Skeletal muscle tissue (tissue), 4 donors: ENCODE results near the gene TIMM9. TPM values are rescaled to one million over a fixed set of nuclear protein-coding genes. Genes with fewer than 3 reads are reported as not detected.
A peak's percentile ranks its signal among the peaks of the same experiment; 100 is the strongest.

Experiments used
- H3K27ac ChIP-seq: one replicate; pipeline ENCODE4 v1.7.0; 2013; ENCODE audit warnings: mild to moderate bottlenecking, low read depth, low read length, inconsistent platforms
- H3K27me3 ChIP-seq, 3 donors: one replicate each; pipeline ENCODE4 v1.7.0; 2013; ENCODE audit warnings: low read length in 3 of 3; ENCODE audit not compliant: control insufficient read depth in 3 of 3, insufficient read depth in 3 of 3
- H3K36me3 ChIP-seq, 3 donors: one replicate each; pipeline ENCODE4 v1.7.0; 2013; ENCODE audit warnings: low read length in 3 of 3; ENCODE audit not compliant: control insufficient read depth in 3 of 3, insufficient read depth in 3 of 3
- H3K4me1 ChIP-seq, 3 donors: one replicate each; pipeline ENCODE4 v1.7.0; 2013; ENCODE audit warnings: low read length in 3 of 3, mild to moderate bottlenecking in 3 of 3; ENCODE audit not compliant: control insufficient read depth in 3 of 3, insufficient read depth in 3 of 3
- H3K4me3 ChIP-seq, 3 donors: one replicate each; pipeline ENCODE4 v1.7.0; 2013; ENCODE audit warnings: low read length in 3 of 3
- H3K9ac ChIP-seq, 3 donors: one replicate each; pipeline ENCODE4 v1.7.0; 2013; ENCODE audit warnings: low read length in 3 of 3, mild to moderate bottlenecking in 3 of 3, moderate library complexity in 2 of 3, low read depth in 1 of 3
- H3K9me3 ChIP-seq, 3 donors: one replicate each; pipeline ENCODE4 v1.7.0; 2013; ENCODE audit warnings: low read length in 3 of 3; ENCODE audit not compliant: control insufficient read depth in 3 of 3
- total RNA-seq: library from RNA; depleted of rRNA; stranded (reverse); fragments of >200 nt; gene quantifications from one replicate; pipeline ENCODE4 v1.2.3, GENCODE V29; 2014
- donor health status: Osteomylitis.

Gene TIMM9, protein sequence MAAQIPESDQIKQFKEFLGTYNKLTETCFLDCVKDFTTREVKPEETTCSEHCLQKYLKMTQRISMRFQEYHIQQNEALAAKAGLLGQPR
- 42.3 TPM for total RNA-seq

DNA sequence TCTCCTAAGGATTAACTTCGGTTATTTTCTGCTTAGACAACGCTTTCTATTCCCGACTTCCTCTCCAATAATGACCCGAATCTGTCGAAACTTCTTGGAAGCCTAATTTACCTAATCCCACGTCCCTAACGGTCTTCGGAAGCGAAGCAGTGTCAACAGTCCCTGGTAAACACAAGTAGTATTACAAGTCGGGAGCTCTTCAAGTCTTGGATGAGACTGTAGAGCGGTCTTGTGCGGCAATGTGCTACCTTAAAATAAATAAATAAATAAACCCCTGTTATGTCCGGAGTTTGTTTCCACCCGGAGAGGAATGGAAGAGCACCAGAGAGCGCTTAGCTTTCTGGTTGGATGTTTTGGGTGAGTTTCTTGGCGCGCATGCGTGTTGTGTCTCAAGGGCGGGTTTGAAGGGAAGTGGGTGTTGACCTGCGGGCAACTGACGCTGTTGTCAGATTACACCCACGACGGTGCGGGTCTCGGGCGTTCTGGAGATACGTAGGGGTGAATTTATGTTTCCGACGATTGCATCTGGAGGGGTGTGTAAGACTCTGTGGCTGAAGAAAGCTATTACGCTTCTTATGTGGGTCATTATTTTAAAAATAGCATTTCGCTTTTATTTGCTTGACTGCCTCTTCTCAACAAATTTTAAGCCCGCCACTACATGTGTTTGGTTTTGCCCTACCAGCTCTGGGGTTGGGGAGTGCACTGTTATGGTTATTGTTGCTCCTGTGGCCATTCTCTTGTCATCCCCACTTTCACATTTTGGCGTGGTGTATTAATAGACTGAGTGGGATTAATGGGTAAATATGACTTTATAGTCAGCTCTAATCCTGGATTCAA lies at the start of gene TIMM9, which contains the start of gene KIAA0586:
TIMM9 (minus strand) TSS at position 251 of the 837 bp plus-strand sequence. CDS start 15,586 bp downstream, outside the sequence.
KIAA0586 (plus strand) TSS at position 439 of the 837 bp plus-strand sequence. CDS start 546 bp downstream, outside the sequence.
- H3K4me3 ChIP-seq = peak within 1 kb of the TSS; percentile 92 to 100 (median 94)
- peaks cover 5 to 9% (median 7%) of the 10 kb centered on the region in 3 donors for H3K4me1 ChIP-seq
- no peaks in the 10 kb centered on the region for H3K27me3 ChIP-seq
- H3K27ac ChIP-seq = peak within 1 kb of the TSS; percentile 98
- no peaks in the 10 kb centered on the region for H3K9me3 ChIP-seq
- H3K36me3 ChIP-seq = peaks cover 7 to 11% (median 11%) of the 10 kb centered on the region in 3 donors
- H3K9ac ChIP-seq = peak within 1 kb of the TSS; percentile 91 to 100 (median 97)

- no peak overlapping the region for H3K4me3 ChIP-seq
- no peaks in the 10 kb centered on the region for H3K9me3 ChIP-seq
- no peak overlapping the region for H3K27ac ChIP-seq
- no peak overlapping the region for H3K9ac ChIP-seq
- H3K27me3 ChIP-seq = no peaks in the 10 kb centered on the region
- H3K36me3 ChIP-seq = peaks cover 4 to 28% (median 25%) of the 10 kb centered on the region in 3 donors
- H3K4me1 ChIP-seq = no peaks in the 10 kb centered on the region
Measured at GRCh38 chr14:58476320-58476719, 49.0 kb upstream of the TIMM9 start.

DNA sequence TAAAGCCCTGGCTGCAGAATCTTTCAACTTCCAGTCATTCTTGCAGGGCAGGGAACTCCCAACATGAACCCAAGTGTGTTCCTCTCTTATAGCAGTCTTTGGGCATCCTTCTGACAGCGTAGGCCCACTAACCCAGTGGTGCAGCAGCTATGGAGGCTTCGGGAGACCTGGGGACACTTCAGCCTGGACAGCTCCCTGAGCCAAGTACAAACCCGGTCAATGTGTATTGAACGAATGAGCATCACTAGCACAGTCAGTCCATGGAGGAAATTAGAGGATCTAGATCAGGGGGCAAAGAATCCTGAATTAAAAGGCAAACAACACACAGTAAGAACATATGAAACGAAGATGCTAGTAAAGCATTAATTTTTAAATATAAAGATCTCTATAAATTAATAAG lies 42.0 kb upstream of the TIMM9 start:
- no peak overlapping the region for H3K9ac ChIP-seq
- H3K4me3 ChIP-seq = no peak overlapping the region
- no peaks in the 10 kb centered on the region for H3K4me1 ChIP-seq
- peaks cover 15 to 36% (median 26%) of the 10 kb centered on the region in 3 donors for H3K36me3 ChIP-seq
- no peak overlapping the region for H3K27ac ChIP-seq
- no peaks in the 10 kb centered on the region for H3K9me3 ChIP-seq
- no peaks in the 10 kb centered on the region for H3K27me3 ChIP-seq

- no peaks in the 10 kb centered on the region for H3K4me1 ChIP-seq
- no peak overlapping the region for H3K4me3 ChIP-seq
- no peaks in the 10 kb centered on the region for H3K27me3 ChIP-seq
- no peaks in the 10 kb centered on the region for H3K9me3 ChIP-seq
- no peak overlapping the region for H3K27ac ChIP-seq
- H3K36me3 ChIP-seq = peaks cover 20 to 43% (median 32%) of the 10 kb centered on the region in 3 donors
- no peak overlapping the region for H3K9ac ChIP-seq
Measured at GRCh38 chr14:58467575-58467974, 40.2 kb upstream of the TIMM9 start.

- H3K27ac ChIP-seq = no peak overlapping the region
- no peaks in the 10 kb centered on the region for H3K27me3 ChIP-seq
- H3K9me3 ChIP-seq = no peaks in the 10 kb centered on the region
- H3K9ac ChIP-seq = no peak overlapping the region
- H3K36me3 ChIP-seq = peaks cover 20 to 40% (median 37%) of the 10 kb centered on the region in 3 donors
- H3K4me3 ChIP-seq = no peak overlapping the region
- H3K4me1 ChIP-seq = no peaks in the 10 kb centered on the region
Measured at GRCh38 chr14:58466459-58466858, 39.1 kb upstream of the TIMM9 start.

- Histone ChIP-seq H3K27me3 (no peaks in the 10 kb centered on the region), H3K9me3 (no peaks in the 10 kb centered on the region), H3K4me3 (no peak overlapping the region), H3K9ac (no peak overlapping the region), H3K27ac (no peak overlapping the region), H3K36me3 (peaks cover 20 to 42% (median 41%) of the 10 kb centered on the region in 3 donors), H3K4me1 (no peaks in the 10 kb centered on the region)
Measured at GRCh38 chr14:58465421-58465820, 38.1 kb upstream of the TIMM9 start.

GRCh38 chr14:58464652-58465051 lies 37.3 kb upstream of the TIMM9 start:
- Histone ChIP-seq H3K27me3 (no peaks in the 10 kb centered on the region), H3K9me3 (no peaks in the 10 kb centered on the region), H3K36me3 (peaks cover 20 to 48% (median 46%) of the 10 kb centered on the region in 3 donors), H3K9ac (no peak overlapping the region), H3K4me1 (no peaks in the 10 kb centered on the region), H3K4me3 (no peak overlapping the region), H3K27ac (no peak overlapping the region)

DNA sequence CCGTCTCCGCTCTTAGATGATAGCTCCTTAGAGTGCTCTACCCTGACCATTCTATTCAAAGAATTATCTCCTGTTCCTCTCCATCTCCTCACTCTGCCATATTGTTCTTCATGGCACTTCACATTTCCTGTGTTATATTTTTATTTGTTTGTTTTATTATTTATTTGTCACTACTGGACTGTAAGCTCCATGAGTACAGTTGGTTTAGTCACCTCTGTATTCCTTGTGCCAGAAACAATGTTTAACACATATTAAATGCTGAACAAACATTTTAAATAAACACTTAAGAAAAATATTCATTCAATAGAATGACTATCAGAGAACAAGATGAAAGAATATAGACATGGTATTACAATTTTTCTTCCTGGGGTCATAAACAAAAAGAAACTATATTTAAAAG lies 35.8 kb upstream of the TIMM9 start:
- H3K27ac ChIP-seq = no peak overlapping the region
- H3K4me1 ChIP-seq = no peaks in the 10 kb centered on the region
- H3K9me3 ChIP-seq = no peaks in the 10 kb centered on the region
- H3K36me3 ChIP-seq = peaks cover 10 to 41% (median 35%) of the 10 kb centered on the region in 3 donors
- no peak overlapping the region for H3K4me3 ChIP-seq
- H3K9ac ChIP-seq = no peak overlapping the region
- no peaks in the 10 kb centered on the region for H3K27me3 ChIP-seq

- Histone ChIP-seq H3K27me3 (no peaks in the 10 kb centered on the region), H3K36me3 (peaks cover 8 to 45% (median 41%) of the 10 kb centered on the region in 3 donors), H3K4me3 (no peak overlapping the region), H3K4me1 (no peaks in the 10 kb centered on the region), H3K9me3 (no peaks in the 10 kb centered on the region), H3K27ac (no peak overlapping the region), H3K9ac (no peak overlapping the region)
Measured at GRCh38 chr14:58460772-58461171, 33.4 kb upstream of the TIMM9 start.
